ENCODE data around the gene SFMBT1. TPM values are rescaled to one million over a fixed set of nuclear protein-coding genes. Genes with fewer than 3 reads are reported as not detected.

SFMBT1 gene
- total RNA-seq, 1 donor from 2014 or later = 17.3 TPM

- Histone ChIP-seq H3K4me1 (peaks cover 5% of the 10 kb centered on the region), H3K9me3 (no peaks in the 10 kb centered on the region), H3K4me3 (no peak overlapping the region), H3K27me3 (ENCODE audit: low read depth) (no peaks in the 10 kb centered on the region), H3K36me3 (peaks cover 41% of the 10 kb centered on the region), H3K27ac (no peak overlapping the region)
- intact Hi-C loops (cut with DNase I) = no loop called here
- DNase-seq (no peak), ATAC-seq (peak in 1 of 2 donors; percentile 46)
- no peak for TF ChIP-seq CTCF (IDR thresholded peaks at IDR 0.05)
Observed at GRCh38 chr3:52925405-52926313, 120.2 kb downstream of the SFMBT1 start.

GRCh38 chr3:52923963-52924362 is 121.9 kb downstream of the SFMBT1 start:
- intact Hi-C loops (cut with DNase I) = no loop called here
- peak; percentile 30 to 47 for ATAC-seq

GRCh38 chr3:52920841-52921240 is 125.0 kb downstream of the SFMBT1 start:
- intact Hi-C loops (cut with DNase I) = no loop called here

More at GRCh38 chr3:52923963-52924362, 121.9 kb downstream of the SFMBT1 start:
- TF ChIP-seq CTCF (IDR thresholded peaks at IDR 0.05) = no peak
- no peak for DNase-seq
- Histone ChIP-seq H3K36me3 (peaks cover 44% of the 10 kb centered on the region), H3K27ac (no peak overlapping the region), H3K4me3 (no peak overlapping the region), H3K4me1 (peaks cover 5% of the 10 kb centered on the region), H3K27me3 (ENCODE audit: low read depth) (no peaks in the 10 kb centered on the region), H3K9me3 (no peaks in the 10 kb centered on the region)

GRCh38 chr3:52917044-52917443 is 128.8 kb downstream of the SFMBT1 start:
- no peak overlapping the region for H3K4me3 ChIP-seq
- no peaks in the 10 kb centered on the region for H3K27me3 ChIP-seq (ENCODE audit: low read depth)
- TF ChIP-seq CTCF (IDR thresholded peaks at IDR 0.05) = no peak
- H3K36me3 ChIP-seq = peaks cover 59% of the 10 kb centered on the region
- DNase-seq = no peak
- no peak for ATAC-seq
- no peaks in the 10 kb centered on the region for H3K9me3 ChIP-seq
- no peak overlapping the region for H3K27ac ChIP-seq
- intact Hi-C loops (cut with DNase I) = no loop called here
- H3K4me1 ChIP-seq = no peaks in the 10 kb centered on the region

More at GRCh38 chr3:52920841-52921240, 125.0 kb downstream of the SFMBT1 start:
- H3K4me3 ChIP-seq = no peak overlapping the region
- H3K27me3 ChIP-seq (ENCODE audit: low read depth) = no peaks in the 10 kb centered on the region
- peaks cover 2% of the 10 kb centered on the region for H3K4me1 ChIP-seq
- DNase-seq (no peak), ATAC-seq (no peak)
- TF ChIP-seq CTCF (IDR thresholded peaks at IDR 0.05) = no peak
- no peaks in the 10 kb centered on the region for H3K9me3 ChIP-seq
- no peak overlapping the region for H3K27ac ChIP-seq
- peaks cover 50% of the 10 kb centered on the region for H3K36me3 ChIP-seq

GRCh38 chr3:52915294-52915693 is 130.6 kb downstream of the SFMBT1 start:
- H3K4me1 ChIP-seq = no peaks in the 10 kb centered on the region
- H3K27ac ChIP-seq = no peak overlapping the region
- DNase-seq = no peak
- intact Hi-C loops (cut with DNase I) = no loop called here
- H3K4me3 ChIP-seq = no peak overlapping the region
- peak; percentile 70 to 83 for ATAC-seq
- peaks cover 64% of the 10 kb centered on the region for H3K36me3 ChIP-seq
- no peaks in the 10 kb centered on the region for H3K9me3 ChIP-seq
- TF ChIP-seq CTCF (IDR thresholded peaks at IDR 0.05) = no peak
- no peaks in the 10 kb centered on the region for H3K27me3 ChIP-seq (ENCODE audit: low read depth)

Data from lower lobe of right lung (tissue), 2 donors.